ENCODE measurements around the gene ATCAY. TPM values are rescaled to one million over a fixed set of nuclear protein-coding genes. Genes with fewer than 3 reads are reported as not detected.
"Not testable (repeated sequence)": the region's sequence is repeated elsewhere in the genome, so short reads cannot be mapped to it uniquely, and the experiment has no call there.

The ATCAY gene
- total RNA-seq, 4 donors from 2014 or later: 0.10 TPM; not detected in 3

DNA sequence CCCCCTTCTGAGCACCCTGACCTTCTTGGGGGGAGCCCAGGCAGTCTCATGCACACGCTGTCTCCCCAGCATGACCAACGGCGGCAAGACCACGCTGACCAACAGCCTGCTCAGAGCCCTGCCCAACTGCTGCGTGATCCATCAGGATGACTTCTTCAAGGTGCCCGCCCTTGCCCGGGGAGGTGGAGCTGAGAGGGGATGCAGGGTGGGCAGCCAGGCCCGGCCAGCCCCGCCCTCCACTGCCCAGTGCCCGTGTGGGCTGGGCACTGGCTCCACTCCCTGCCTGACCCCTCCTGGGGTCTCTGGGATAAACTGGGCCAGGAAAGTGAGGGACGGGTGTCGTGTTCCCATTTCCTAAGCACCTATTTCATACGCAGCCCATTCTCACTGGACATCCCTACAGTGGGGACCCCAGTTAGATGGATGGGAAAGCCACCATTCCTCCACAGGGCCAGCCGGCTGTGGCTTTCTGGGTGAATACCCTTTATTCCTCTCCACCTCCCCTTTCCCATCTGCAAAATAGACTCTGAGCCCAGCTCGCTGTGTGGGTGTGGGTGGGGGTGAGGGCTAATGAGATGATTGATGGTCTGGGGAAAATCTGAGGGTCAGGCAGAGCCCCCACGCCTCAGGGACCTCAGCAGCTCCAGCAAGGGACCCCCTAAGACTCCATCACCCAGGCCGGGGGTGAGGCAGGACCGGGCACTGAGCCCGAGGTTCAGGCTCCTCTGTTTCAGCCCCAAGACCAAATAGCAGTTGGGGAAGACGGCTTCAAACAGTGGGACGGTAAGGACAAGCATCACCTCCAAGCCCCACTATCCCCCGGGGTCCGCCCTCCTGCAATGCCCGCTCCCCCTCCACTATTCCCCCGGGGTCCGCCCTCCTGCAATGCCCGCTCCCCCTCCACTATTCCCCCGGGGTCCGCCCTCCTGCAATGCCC is 56.3 kb downstream of the ATCAY start:
- DNase-seq: no peak
- Histone ChIP-seq H3K27me3 (peaks cover 8% of the 10 kb centered on the region), H3K9me3 (no peaks in the 10 kb centered on the region), H3K27ac (no peak overlapping the region), H3K4me1 (no peaks in the 10 kb centered on the region), H3K36me3 (no peaks in the 10 kb centered on the region), H3K4me3 (replicated peaks in 1 of 3) (no peak overlapping the region)
- WGBS, 2 donors: 82 to 84% methylated on average over 14 to 20 of the region's 29 CpGs
- no peak for TF ChIP-seq POLR2A (IDR thresholded peaks at IDR 0.05)
- TF ChIP-seq, protein P1, sequence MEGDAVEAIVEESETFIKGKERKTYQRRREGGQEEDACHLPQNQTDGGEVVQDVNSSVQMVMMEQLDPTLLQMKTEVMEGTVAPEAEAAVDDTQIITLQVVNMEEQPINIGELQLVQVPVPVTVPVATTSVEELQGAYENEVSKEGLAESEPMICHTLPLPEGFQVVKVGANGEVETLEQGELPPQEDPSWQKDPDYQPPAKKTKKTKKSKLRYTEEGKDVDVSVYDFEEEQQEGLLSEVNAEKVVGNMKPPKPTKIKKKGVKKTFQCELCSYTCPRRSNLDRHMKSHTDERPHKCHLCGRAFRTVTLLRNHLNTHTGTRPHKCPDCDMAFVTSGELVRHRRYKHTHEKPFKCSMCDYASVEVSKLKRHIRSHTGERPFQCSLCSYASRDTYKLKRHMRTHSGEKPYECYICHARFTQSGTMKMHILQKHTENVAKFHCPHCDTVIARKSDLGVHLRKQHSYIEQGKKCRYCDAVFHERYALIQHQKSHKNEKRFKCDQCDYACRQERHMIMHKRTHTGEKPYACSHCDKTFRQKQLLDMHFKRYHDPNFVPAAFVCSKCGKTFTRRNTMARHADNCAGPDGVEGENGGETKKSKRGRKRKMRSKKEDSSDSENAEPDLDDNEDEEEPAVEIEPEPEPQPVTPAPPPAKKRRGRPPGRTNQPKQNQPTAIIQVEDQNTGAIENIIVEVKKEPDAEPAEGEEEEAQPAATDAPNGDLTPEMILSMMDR (IDR thresholded peaks at IDR 0.05): no peak
- intact Hi-C loops (cut with DNase I): no loop called here

DNA sequence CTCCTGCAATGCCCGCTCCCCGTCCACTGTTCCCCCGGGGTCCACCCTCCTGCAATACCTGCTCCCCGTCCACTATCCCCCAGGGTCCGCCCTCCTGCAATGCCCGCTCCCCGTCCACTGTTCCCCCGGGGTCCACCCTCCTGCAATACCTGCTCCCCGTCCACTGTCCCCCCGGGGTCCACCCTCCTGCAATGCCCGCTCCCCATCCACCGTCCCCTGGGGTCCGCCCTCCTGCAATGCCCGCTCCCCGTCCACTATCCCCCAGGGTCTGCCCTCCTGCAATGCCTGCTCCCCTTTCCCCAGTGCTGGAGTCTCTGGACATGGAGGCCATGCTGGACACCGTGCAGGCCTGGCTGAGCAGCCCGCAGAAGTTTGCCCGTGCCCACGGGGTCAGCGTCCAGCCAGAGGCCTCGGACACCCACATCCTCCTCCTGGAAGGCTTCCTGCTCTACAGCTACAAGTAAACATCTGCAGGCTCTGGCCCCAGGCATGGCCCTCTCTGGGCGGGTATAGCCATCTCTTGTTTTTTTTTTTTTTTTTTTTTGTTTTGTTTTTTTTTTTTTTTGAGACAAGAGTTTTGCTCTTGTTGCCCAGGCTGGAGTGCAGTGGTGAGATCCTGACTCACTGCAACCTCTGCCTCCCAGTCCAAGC is 57.9 kb downstream of the ATCAY start:
- DNase-seq; intact Hi-C loops (cut with DNase I); H3K4me1 ChIP-seq; H3K27ac ChIP-seq; H3K36me3 ChIP-seq; H3K9me3 ChIP-seq; H3K27me3 ChIP-seq; H3K4me3 ChIP-seq (replicated peaks in 1 of 3): not testable (repeated sequence)
- 88 to 90% methylated on average over 20 to 22 of the region's 22 CpGs for WGBS, 2 donors

DNA sequence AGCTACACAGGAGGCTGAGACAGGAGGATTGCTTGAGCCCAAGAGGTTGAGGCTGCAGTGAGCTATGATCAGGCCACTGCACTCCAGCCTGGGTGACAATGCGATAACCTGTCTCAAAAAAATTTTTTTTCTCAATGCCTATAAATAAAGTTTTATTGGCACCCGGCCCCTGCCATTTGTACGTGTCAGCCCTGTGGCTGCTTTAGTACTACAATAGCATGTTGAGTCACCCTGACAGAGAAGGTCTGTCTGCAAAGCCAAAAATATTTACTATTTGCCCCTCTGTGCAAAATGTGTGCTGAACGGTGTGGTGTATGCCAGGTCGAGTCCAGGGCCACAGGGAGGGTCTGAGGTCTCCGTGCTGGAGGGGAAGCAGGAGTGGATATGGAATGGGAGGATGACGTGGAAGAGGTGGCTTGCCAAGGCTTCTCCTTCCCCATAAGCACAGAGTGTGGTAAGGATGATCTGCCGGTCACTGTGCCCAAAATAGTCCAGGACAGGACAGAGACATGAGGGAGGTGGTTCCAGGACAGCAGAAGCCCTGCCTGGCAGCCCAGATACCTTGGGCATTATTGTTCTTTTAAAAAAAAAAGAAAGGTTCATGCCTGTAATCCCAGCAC is 62.4 kb downstream of the ATCAY start:
- WGBS, 2 donors: 82 to 87% methylated on average over 8 of the region's 8 CpGs
- Histone ChIP-seq H3K4me1 (no peaks in the 10 kb centered on the region), H3K27ac (no peak overlapping the region), H3K4me3 (replicated peaks in 1 of 3) (no peak overlapping the region), H3K27me3 (no peaks in the 10 kb centered on the region), H3K9me3 (no peaks in the 10 kb centered on the region), H3K36me3 (no peaks in the 10 kb centered on the region)
- DNase-seq: no peak
- intact Hi-C loops (cut with DNase I): no loop called here
- TF ChIP-seq POLR2A (IDR thresholded peaks at IDR 0.05): no peak
- TF ChIP-seq, protein P1 (IDR thresholded peaks at IDR 0.05): no peak

DNA sequence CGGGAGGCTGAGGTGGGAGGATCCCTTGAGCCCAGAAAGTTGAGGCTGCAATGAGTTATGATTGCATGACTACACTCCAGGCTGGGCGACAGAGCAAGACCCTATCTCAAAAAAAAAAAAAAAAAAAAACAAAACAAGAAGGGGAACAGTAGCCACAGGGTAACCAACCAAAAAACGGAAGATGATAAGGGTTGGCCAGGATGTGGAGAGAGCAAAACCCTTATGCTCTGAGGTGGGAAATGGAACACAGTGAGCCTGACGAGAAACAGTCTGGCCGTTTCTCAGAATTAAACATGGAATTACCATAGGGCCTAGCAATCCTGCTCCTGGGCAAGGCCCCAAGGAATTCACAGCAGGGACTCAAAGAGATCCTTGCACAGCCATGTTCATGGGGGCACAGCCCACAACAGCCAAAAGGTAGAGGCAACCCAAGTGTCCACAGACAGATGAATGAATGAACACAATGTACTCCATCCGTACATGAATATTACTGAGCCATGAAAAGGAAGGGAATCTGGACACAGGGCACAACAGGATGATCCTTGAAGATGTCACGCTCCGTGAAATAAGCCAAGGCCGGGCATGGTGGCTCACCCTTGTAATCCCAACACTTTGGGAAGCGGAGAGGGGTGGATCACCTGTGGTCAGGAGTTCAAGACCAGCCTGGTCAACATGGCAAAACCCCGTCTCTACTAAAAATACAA is 63.7 kb downstream of the ATCAY start:
- no peak for DNase-seq
- Histone ChIP-seq H3K9me3 (no peaks in the 10 kb centered on the region), H3K36me3 (no peaks in the 10 kb centered on the region), H3K27ac (no peak overlapping the region), H3K4me3 (replicated peaks in 1 of 3) (no peak overlapping the region), H3K27me3 (no peaks in the 10 kb centered on the region), H3K4me1 (no peaks in the 10 kb centered on the region)
- WGBS, 2 donors: 81 to 84% methylated on average over 11 of the region's 11 CpGs
- intact Hi-C loops (cut with DNase I): no loop called here
- TF ChIP-seq POLR2A (IDR thresholded peaks at IDR 0.05): no peak
- TF ChIP-seq, protein P1 (IDR thresholded peaks at IDR 0.05): no peak

DNA sequence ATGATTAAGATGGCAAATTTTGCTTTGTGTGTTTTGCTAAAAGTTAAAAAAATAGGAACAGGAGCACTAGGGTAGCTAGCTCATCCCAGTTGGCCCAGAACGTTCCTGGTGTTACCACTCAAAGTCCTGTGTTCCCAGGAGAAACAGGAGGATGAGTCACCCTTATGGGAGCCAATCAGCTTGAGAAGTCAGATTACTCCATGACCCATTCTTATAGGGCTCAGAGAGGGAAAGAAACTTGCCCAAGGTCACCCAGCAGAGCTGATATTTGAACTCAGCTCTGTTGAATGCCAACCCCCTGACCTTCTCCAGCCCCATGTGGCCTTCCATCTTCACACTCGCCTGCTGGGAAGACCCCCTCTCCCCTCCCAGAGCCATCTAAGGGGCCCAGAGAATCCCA is 65.4 kb downstream of the ATCAY start:
- Histone ChIP-seq H3K9me3 (no peaks in the 10 kb centered on the region), H3K27ac (no peak overlapping the region), H3K4me3 (replicated peaks in 1 of 3) (no peak overlapping the region), H3K4me1 (no peaks in the 10 kb centered on the region), H3K36me3 (no peaks in the 10 kb centered on the region), H3K27me3 (no peaks in the 10 kb centered on the region)
- intact Hi-C loops (cut with DNase I): no loop called here
- no peak for DNase-seq
- WGBS, 2 donors: 42% methylated on average over 2 of the region's 2 CpGs
- no peak for TF ChIP-seq POLR2A (IDR thresholded peaks at IDR 0.05)
- TF ChIP-seq, protein P1 (IDR thresholded peaks at IDR 0.05): no peak

DNA sequence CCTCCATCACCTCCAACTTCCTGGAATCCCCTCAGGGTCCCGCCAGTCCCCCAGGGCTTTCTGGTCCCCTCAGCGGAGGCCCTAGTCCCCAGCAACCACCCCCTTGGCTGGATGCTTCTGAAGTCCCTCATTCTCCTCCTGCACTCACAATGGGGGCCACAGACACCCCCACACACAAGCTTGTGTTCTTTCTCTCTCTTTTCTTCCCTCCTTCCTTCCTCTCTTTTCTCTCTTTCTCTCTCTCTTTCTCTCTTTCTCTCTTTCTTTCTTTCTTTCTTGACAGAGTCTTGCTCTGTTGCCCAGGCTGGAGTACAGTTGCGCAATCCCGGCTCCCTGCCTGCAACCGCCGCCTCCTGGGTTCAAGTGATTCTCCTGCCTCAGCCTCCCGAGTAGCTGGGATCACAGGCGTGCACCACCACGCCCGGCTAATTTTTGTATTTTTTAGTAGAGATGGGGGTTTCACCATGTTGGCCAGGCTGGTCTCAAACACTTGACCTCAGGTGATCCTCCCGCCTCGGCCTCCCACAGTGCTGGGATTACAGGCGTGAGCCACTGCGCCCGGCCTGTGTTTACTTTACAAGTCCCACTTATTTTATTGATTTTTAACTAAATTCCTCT is 66.9 kb downstream of the ATCAY start:
- WGBS, 2 donors: 88 to 89% methylated on average over 15 of the region's 15 CpGs
- not testable (repeated sequence) for DNase-seq; H3K4me3 ChIP-seq (replicated peaks in 1 of 3)

More for the DNA sequence above, 66.9 kb downstream of the ATCAY start:
- intact Hi-C loops (cut with DNase I); H3K27ac ChIP-seq; H3K27me3 ChIP-seq; H3K4me1 ChIP-seq; H3K36me3 ChIP-seq; H3K9me3 ChIP-seq: not testable (repeated sequence)
